Erythroblast (primary cell): ENCODE measurements around the gene OR6K6.

Experiments
- GATA1 ChIP-seq: IDR thresholded peaks from 2 replicates; pipeline ENCODE4 v1.6.1; 2011; ENCODE audit warnings: low read depth, mild to moderate bottlenecking, control low read depth, low read length, moderate library complexity
- POLR2A ChIP-seq: IDR thresholded peaks from 2 replicates; pipeline ENCODE4 v1.6.1; 2011; ENCODE audit warnings: mild to moderate bottlenecking, low read length

DNA sequence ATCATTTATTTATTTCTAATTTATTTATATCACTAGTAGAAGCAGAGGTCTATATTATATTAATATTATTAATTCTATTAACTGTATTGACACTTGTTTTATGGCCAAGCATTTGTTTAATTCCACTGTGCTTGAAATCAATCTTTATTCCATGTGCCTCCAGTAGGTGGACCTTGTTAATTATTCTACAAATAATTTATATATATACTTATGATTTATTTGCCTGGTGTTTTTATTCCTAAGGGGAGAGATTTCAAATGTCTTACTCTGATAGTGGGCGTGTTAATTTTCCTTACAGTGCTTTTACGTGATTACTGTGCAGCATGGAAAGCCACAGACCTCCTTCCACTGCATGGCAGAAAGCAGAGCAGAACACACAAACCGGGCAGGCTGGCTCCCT lies 44.0 kb downstream of the OR6K6 start:
- TF ChIP-seq POLR2A (no peak), GATA1 (no peak)
